K562 (cell line): ENCODE measurements around the gene CBLC. TPM values are rescaled to one million over a fixed set of nuclear protein-coding genes. Genes with fewer than 3 reads are reported as not detected.

Source experiments
- AFF4 ChIP-seq: sonication (generic); formaldehyde crosslinking; IDR thresholded peaks from 2 replicates; pipeline ENCODE4 v1.8.0; 2023; ENCODE audit warnings: mild to moderate bottlenecking, missing genetic modification reagents
- BACH1 ChIP-seq: fragments of 200-800 bp; sonication (Bioruptor generic); IDR thresholded peaks from 2 replicates; pipeline ENCODE4 v1.6.1; 2016; ENCODE audit warnings: missing genetic modification characterization, missing compliant biosample characterization
- BRD9 ChIP-seq: fragments of 450-650 bp; IDR thresholded peaks from 2 replicates; pipeline ENCODE4 v1.6.1; 2018; ENCODE audit warnings: low read depth; ENCODE audit not compliant: partially characterized antibody
- JUNB ChIP-seq: fragments of 450-650 bp; formaldehyde crosslinking; conservative IDR thresholded peaks from 2 replicates; pipeline ENCODE4 v1.4.0; 2020; ENCODE audit warnings: mild to moderate bottlenecking
- NR2F6 ChIP-seq: fragments of 450-650 bp; formaldehyde crosslinking; IDR thresholded peaks from 2 replicates; pipeline ENCODE4 v1.4.0; 2020; ENCODE audit warnings: mild to moderate bottlenecking
- RBM15 ChIP-seq: fragments of 200-400 bp; formaldehyde crosslinking; IDR thresholded peaks from 2 replicates; pipeline ENCODE4 v1.6.1; 2018; ENCODE audit warnings: mild to moderate bottlenecking, low read length, moderate library complexity; ENCODE audit not compliant: insufficient read depth
- SMARCA5 ChIP-seq: fragments of 450-650 bp; IDR thresholded peaks from 2 replicates; pipeline ENCODE4 v1.6.1; 2016
- ZBTB40 ChIP-seq, 2 experiments: fragments of 450-650 bp in 1 of 2; sonication (generic) in 1 of 2; formaldehyde crosslinking in 1 of 2; IDR thresholded peaks; 2 replicates each; pipeline versions ENCODE4 v1.7.1 to v1.9.0; 2016 to 2022; ENCODE audit warnings: inconsistent platforms in 1 of 2, mild to moderate bottlenecking in 1 of 2, missing genetic modification reagents in 1 of 2
- ZNF717 ChIP-seq: fragments of 250-450 bp; sonication (Bioruptor Pico); IDR thresholded peaks from 2 replicates; pipeline ENCODE4 v1.5.0; 2021
- polyA plus RNA-seq, 8 experiments: library from polyadenylated mRNA; depleted of rRNA in 4 of 8; stranded (reverse) in 5 of 8; unstranded in 3 of 8; fragments of >200 nt; fragmentation: Nextera tagmentation in 2 of 8; fragmentation: Illumina TruSeq in 1 of 8; extraction: Ambion mirVana in 2 of 8; extraction: Trizol in 1 of 8; gene quantifications; 2 replicates each; pipeline versions ENCODE4 v1.2.1 to v1.2.3, GENCODE V29; 2011 to 2014; ENCODE audit warnings: inconsistent platforms in 1 of 8, missing spikeins in 1 of 8
- total RNA-seq, 7 experiments: library from RNA; depleted of rRNA in 6 of 7; stranded (reverse); fragments of >200 nt in 6 of 7; fragmentation: Illumina TruSeq in 2 of 7; extraction: Trizol in 2 of 7; gene quantifications; 2 replicates each; pipeline versions ENCODE4 v1.2.1 to v1.2.3, GENCODE V29; 2011 to 2021; ENCODE audit warnings: low replicate concordance in 1 of 7
- TF ChIP-seq, protein P1 (sequence below): sonication (generic); formaldehyde crosslinking; IDR thresholded peaks from 2 replicates; pipeline ENCODE4 v1.8.1; 2022; ENCODE audit warnings: missing genetic modification reagents

CBLC gene
- total and polyA plus RNA-seq, 9 of the 15 experiments (the other 6 are each of a cell fraction or from before 2014, with no cell fraction given) = 0.09 TPM; not detected in 8

DNA sequence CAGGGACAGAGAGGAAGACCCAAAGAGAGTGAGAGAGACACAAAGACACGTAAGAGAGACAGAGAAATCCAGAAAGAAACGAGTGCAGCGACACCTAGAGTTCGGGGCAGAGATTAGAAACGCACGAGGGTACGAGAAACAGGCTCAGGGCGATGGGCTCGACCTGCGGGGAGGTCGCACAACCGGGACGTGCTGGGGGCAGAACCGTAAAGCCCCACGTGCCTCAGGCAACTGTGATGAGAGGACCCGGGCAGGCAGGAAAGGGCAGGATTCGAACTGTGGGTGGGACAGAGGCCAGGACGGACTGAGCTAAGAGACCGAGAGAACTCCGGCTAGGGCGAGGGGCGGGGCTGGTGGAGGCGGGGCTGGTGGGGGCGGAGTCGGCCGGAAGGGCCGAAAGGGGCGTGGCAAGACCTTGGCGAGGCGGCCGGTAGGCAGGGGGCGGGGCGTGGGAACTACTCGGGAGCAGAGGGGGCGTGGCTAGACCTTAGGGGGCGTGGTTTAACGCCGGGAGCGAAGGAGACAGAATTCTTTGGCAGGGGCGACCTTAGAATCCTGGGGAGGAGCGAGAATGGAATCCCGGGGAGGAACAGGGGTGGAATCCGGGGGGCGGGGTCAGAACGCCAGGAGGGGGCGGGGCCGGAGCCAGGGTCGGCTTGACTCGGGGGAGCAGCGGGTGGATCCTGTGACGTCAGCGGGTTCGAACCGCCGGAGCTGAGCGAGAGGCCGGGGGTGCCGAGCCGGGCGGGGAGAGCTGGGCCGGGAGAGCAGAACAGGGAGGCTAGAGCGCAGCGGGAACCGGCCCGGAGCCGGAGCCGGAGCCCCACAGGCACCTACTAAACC, 68.1 kb downstream of the CBLC start, which contains the start of gene NECTIN2 (continued):
- TF ChIP-seq ZBTB40 (IDR thresholded peaks at IDR 0.05) = no peak
- TF ChIP-seq ZBTB40 (CRISPR knock-in tag; IDR thresholded peaks at IDR 0.05) = no peak
- TF ChIP-seq, protein P1, sequence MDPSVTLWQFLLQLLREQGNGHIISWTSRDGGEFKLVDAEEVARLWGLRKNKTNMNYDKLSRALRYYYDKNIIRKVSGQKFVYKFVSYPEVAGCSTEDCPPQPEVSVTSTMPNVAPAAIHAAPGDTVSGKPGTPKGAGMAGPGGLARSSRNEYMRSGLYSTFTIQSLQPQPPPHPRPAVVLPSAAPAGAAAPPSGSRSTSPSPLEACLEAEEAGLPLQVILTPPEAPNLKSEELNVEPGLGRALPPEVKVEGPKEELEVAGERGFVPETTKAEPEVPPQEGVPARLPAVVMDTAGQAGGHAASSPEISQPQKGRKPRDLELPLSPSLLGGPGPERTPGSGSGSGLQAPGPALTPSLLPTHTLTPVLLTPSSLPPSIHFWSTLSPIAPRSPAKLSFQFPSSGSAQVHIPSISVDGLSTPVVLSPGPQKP (CRISPR knock-in tag) = no peak
- TF ChIP-seq BRD9 = peak; percentile 86
- no peak for TF ChIP-seq RBM15
- TF ChIP-seq SMARCA5 = 0 out of 2 replicates have a peak, but pooled peaks have one; percentile 68
- no peak for TF ChIP-seq JUNB (CRISPR knock-in tag)
- TF ChIP-seq AFF4 = no peak
- TF ChIP-seq ZNF717 (CRISPR knock-in tag) = no peak
- TF ChIP-seq NR2F6 (CRISPR knock-in tag) = no peak
- no peak for TF ChIP-seq BACH1
